Measurements from ENCODE around the gene RTP1. TPM values are rescaled to one million over a fixed set of nuclear protein-coding genes. Genes with fewer than 3 reads are reported as not detected.
"Not testable (repeated sequence)": the region's sequence is repeated elsewhere in the genome, so short reads cannot be mapped to it uniquely, and the experiment has no call there.

The RTP1 gene
- total and polyA plus RNA-seq, 9 of the 15 experiments (the other 6 are each of a cell fraction or from before 2014, with no cell fraction given) = not detected

GRCh38 chr3:187238239-187238638 is 41.0 kb downstream of the RTP1 start:
- 6% methylated on average over 1 of the region's 1 CpG for WGBS (ENCODE audit: insufficient coverage, low coverage, missing lambda C conversion rate)
- Histone ChIP-seq H2AFZ (ENCODE audit: low read depth, low read length) (no peak overlapping the region), H3K9me1 (ENCODE audit: control insufficient read depth, insufficient read depth, low read length) (no peaks in the 10 kb centered on the region), H3K36me3 (ENCODE audit: control insufficient read depth, insufficient read depth, low read length) (no peaks in the 10 kb centered on the region), H3K9ac (ENCODE audit: insufficient read depth in 1 of 2, low read depth in 2 of 2, low read length in 2 of 2) (no peak overlapping the region), H3K27me3 (ENCODE audit: control insufficient read depth in 2 of 2, insufficient read depth in 2 of 2, low read length in 2 of 2) (peaks cover 0 to 36% of the 10 kb centered on the region in 2 experiments; a peak in 4 of 5 replicates), H4K20me1 (replicated peaks; ENCODE audit: control insufficient read depth, insufficient read depth, low read length) (no peaks in the 10 kb centered on the region), H3K27ac (ENCODE audit: extremely low read depth, low read depth, low read length) (no peak overlapping the region), H3K9me3 (replicated peaks; ENCODE audit: control insufficient read depth, insufficient read depth, low read depth, low read length) (no peaks in the 10 kb centered on the region), H3K79me2 (ENCODE audit: control insufficient read depth, insufficient read depth, low read length) (no peaks in the 10 kb centered on the region), H3K4me1 (replicated peaks in 1 of 2; ENCODE audit: control insufficient read depth in 2 of 2, insufficient read depth in 2 of 2, low read length in 2 of 2) (no peaks in the 10 kb centered on the region), H3K4me3 (no peak overlapping the region), H3K4me2 (ENCODE audit: insufficient read depth, low read length) (no peak overlapping the region)
- CTCF ChIA-PET (ENCODE audit: low intra/inter-chr PET ratio) = no interaction called here
- no peak for DNase-seq (ENCODE audit: extremely low read depth in 1 of 4, low spot score in 3 of 4)
- TF ChIP-seq MED1 (CRISPR knock-in tag; IDR thresholded peaks at IDR 0.05; ENCODE audit: borderline replicate concordance) (no peak), CEBPG (CRISPR knock-in tag; IDR thresholded peaks at IDR 0.05) (no peak), CEBPG (tag; conservative IDR thresholded peaks at IDR 0.05 in 1 of 2, IDR thresholded peaks at IDR 0.05 in 1 of 2) (0 out of 4 replicates have a peak, but pooled peaks of 1 of the 2 experiments have one; percentile 31)
- ATAC-seq = no peak
- FAIRE-seq = no peak
- POLR2A ChIA-PET = interaction anchor here (0.6 kb wide), 1 partner anchor 226 kb away, joined by 4 read pairs; no protein-coding TSS in a partner anchor
- BruUV-seq (replicated peaks) = no TSS peak
- in situ Hi-C loops (cut with MboI) (no loop called here), intact Hi-C loops (cut with micrococcal nuclease) (no loop called here)

GRCh38 chr3:187238835-187239234 is 41.5 kb downstream of the RTP1 start:
- intact Hi-C loops (cut with micrococcal nuclease); DNase-seq (ENCODE audit: extremely low read depth in 1 of 4, low spot score in 3 of 4); H3K36me3 ChIP-seq (ENCODE audit: control insufficient read depth, insufficient read depth, low read length); H3K4me2 ChIP-seq (ENCODE audit: insufficient read depth, low read length); H3K9me1 ChIP-seq (ENCODE audit: control insufficient read depth, insufficient read depth, low read length); H3K27ac ChIP-seq (ENCODE audit: extremely low read depth, low read depth, low read length); CTCF ChIA-PET (ENCODE audit: low intra/inter-chr PET ratio); H3K4me1 ChIP-seq (replicated peaks in 1 of 2; ENCODE audit: control insufficient read depth in 2 of 2, insufficient read depth in 2 of 2, low read length in 2 of 2); BruUV-seq (replicated peaks); H3K79me2 ChIP-seq (ENCODE audit: control insufficient read depth, insufficient read depth, low read length); H3K9me3 ChIP-seq (replicated peaks; ENCODE audit: control insufficient read depth, insufficient read depth, low read depth, low read length); H3K9ac ChIP-seq (ENCODE audit: insufficient read depth in 1 of 2, low read depth in 2 of 2, low read length in 2 of 2); in situ Hi-C loops (cut with MboI); ATAC-seq; H3K4me3 ChIP-seq; FAIRE-seq; H2AFZ ChIP-seq (ENCODE audit: low read depth, low read length); H4K20me1 ChIP-seq (replicated peaks; ENCODE audit: control insufficient read depth, insufficient read depth, low read length); POLR2A ChIA-PET: not testable (repeated sequence)
- H3K27me3 ChIP-seq (ENCODE audit: control insufficient read depth in 2 of 2, insufficient read depth in 2 of 2, low read length in 2 of 2) = peaks cover 0 to 40% of the 10 kb centered on the region in 2 experiments; a peak in 4 of 5 replicates
- WGBS (ENCODE audit: insufficient coverage, low coverage, missing lambda C conversion rate) = 4% methylated on average over 4 of the region's 4 CpGs
